Measurements from ENCODE around the gene C16orf54.
"Not testable (repeated sequence)": the region's sequence is repeated elsewhere in the genome, so short reads cannot be mapped to it uniquely, and the experiment has no call there.

The C16orf54 gene

DNA sequence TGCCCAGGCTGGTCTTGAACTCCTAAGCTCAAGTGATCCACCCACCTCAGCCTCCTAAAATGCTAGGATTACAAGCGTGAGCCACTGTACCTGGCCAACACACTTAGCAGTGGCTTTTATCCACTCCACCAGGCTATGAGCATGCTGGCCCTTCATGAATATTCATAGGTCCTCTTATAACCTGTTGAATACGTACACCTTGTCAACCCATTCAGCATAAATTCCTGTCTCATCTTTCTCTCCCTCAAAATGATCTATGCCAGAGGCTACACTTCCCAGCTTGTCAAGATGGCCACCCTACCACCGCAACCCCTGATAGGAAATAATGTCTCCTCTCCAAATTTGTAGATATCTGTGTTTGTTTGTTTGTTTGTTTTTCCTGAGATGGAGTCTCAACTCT is 21.3 kb upstream of the C16orf54 start:
- DNase-seq (ENCODE audit: low spot score): no peak

DNA sequence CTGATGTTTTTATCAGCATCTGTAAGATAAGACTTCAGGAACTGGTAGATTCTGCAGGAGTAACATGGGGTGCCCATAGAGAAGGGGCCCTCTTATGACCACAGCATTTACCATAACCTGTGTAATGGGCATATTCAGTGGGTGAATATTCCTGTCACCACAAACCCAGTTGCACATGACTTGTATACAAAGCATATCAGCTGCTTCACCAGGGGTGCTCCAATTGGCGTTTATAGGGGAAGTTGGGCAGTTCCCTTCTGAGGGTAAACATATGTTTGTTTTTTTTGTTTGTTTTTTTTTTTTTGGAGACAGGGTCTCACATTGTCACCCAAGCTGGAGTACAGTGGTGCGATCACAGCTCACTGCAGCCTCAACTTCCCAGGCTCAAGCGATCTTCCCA is 20.8 kb upstream of the C16orf54 start:
- DNase-seq (ENCODE audit: low spot score): no peak

DNA sequence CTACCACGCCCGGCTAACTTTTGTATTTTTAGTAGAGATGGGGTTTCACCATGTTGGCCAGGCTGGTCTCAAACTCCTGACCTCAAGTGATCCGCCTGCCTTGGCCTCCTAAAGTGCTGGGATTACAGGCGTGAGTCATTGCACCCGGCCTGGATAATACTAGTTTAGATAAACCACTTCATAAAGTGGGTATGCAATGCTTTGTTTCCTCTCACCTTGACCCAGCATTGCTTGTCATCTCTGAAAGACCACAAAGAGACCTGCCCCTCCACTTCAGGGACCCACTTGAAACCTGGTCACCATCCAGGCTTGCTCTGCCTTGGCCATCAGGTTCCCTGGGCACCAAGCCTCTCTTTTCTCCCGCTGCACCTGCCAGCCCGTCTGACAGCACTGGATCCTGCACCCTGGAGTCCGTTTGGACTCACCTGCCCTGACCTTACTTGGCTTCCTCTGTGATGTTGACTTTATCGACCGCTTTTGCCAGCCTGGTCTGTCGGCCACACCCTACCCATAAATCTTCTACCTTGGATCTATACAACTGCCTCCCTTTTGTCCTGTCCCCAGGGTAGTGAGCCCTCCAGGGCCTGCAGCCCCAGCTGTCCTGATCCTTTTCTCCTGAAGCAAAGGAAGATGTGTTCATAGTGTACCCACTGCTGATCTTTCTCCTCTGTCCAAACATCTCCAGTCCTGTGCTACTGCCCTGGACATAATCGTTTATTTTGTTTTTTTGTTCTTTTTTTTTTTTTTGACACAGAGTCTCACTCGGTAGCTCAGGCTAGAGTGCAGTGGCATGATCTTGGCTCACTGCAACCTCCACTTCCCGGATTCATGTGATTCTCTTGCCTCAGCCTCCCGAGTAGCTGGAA is 19.6 kb upstream of the C16orf54 start:
- DNase-seq (ENCODE audit: low spot score): no peak

DNA sequence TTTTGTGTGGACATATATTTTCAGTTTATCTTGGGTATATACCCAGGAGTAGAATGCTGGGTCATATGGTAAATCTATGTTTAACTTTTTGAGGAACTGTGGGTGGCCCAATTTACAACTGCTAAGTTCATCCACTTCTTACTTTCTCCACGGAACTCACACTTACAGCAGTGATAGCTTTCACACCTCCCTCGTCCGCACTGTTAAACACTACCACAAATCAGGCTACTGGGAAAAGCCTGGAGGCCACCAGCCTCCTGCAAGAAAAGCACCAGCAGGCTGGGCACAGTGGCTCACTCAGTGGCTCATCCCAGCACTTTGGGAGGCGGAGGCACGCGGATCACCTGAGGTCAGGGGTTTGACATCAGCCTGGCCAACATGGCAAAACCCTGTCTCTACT is 17.5 kb upstream of the C16orf54 start:
- DNase-seq (ENCODE audit: low spot score): no peak

DNA sequence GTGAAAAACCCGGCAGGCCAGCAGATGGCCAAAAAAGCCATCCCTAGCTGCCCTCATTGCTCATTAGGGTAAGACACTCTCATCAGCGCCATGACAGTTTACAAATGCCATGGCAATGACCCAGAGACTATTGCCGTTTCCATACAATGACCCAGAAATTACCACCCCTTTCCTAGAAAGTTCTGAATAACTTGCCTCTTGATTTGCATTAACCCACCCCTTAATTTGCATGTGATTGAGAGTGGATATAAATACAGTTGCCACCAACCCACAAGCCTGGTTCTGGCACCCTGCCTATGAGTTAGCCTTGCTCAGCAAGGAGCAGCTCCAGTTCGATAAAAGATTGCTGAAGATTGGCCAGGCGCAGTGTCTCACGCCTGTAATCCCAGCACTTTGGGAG is 16.1 kb upstream of the C16orf54 start:
- no peak for DNase-seq (ENCODE audit: low spot score)

DNA sequence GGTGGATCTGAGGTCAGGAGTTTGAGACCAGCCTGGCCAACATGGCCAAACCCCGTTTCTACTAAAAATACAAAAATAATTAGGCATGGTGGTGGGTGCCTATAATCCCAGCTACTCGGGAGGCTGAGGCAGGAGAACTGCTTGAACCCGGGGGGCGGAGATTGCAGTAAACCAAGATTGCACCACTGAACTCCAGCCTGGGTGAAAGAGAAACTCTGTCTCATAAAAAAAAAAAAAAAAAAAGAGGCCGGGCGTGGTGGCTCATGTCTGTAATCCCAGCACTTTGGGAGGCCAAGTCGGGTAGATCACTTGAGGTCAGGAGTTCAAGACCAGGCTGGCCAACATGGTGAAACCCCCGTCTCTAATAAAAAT is 15.5 kb upstream of the C16orf54 start:
- DNase-seq (ENCODE audit: low spot score): not testable (repeated sequence)

DNA sequence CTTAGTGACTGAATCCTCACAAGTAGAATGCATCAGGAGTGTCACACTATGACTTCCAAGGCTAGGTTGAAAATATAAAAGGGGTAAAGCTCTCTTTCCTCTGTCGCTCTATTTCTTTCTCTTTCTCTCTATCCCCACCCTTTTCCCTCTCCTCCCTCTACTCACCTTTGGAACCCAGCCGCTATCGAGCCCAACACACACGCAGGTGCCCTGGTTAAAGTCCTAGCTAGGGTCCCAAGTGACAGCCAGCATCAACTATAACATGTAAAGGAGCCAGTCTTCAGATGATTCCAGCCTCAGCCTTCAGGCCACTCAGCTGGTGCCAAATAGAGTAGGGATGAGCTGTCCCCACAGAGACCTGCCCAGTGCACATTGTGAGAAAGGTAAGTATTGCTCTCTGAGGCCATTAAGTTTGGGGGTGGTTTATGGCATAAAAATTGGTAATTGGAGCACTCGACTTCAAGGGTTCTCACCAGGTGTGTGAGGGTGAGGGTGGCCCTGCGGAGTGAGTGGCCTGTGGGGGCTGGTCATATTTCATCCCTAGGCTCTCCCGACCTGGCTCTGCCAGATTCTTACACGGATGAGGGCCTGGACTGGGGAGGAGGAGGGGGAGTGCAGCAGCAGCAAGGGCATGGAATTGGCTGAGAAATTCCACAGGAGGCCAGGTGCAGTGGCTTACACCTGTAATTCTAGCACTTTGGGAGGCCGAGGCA is 14.9 kb upstream of the C16orf54 start:
- no peak for DNase-seq (ENCODE audit: low spot score)

DNA sequence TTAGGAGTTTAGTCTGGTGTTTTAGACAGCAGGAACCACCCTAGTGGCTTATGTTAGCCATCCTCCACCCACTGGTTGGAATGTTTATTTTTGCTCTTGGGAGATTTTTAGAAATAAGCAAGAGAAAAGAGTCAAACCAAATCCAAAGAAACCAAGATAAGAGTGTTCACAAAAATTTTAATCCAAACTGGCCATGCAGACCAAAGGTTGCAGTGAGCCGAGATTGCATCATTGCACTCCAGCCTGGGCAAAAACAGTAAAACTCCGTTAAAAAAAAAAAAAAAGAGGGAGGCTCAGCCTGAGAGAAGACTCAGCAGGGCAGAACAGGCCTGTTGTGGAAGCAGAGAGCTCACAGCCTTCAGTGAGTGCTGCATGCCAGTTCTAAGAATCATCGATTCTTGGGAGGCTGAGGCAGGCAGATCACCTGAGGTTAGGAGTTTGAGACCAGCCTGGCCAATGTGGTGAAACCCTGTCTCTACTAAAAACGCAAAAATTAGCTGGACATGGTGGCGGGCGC is 12.2 kb upstream of the C16orf54 start:
- DNase-seq (ENCODE audit: low spot score): peak; percentile 54

DNA sequence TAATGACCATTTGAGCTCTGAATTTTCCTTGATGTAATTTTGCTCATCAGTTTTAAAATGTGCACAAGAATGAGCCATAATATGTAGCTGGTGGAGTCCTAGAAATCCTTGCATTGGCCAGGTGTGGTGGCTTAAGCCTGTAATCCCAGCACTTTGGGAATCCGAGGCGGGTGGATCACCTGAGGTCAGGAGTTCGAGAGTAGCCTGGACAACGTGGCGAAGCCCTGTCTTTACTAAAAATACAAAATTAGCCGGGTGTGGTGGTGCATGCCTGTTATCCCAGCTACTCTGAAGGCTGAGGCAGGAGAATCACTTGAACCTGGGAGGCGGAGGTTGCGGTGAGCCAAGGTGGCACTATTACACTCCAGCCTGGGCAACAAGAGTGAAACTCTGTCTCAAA is 11.3 kb upstream of the C16orf54 start:
- not testable (repeated sequence) for DNase-seq (ENCODE audit: low spot score)

DNA sequence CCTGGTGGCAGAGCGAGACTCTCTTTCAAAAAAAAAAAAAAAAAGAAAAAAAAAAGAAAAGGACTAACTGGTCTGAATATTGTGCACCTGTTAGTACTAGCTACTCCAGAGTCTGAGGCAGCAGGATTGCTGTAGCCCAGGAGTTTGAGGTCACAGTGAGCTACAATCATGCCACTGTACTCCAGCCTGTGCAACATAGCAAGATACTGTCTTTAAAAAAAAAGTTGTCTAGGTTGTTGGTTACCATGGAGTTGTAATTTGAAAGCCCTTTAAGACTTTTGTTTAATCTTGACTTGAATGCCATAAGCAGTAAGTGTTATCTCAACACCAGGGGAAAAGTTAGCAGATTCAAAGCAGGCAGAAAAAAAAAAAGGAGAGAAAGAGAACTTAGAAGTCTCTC is 10.9 kb upstream of the C16orf54 start:
- DNase-seq (ENCODE audit: low spot score): no peak

DNA sequence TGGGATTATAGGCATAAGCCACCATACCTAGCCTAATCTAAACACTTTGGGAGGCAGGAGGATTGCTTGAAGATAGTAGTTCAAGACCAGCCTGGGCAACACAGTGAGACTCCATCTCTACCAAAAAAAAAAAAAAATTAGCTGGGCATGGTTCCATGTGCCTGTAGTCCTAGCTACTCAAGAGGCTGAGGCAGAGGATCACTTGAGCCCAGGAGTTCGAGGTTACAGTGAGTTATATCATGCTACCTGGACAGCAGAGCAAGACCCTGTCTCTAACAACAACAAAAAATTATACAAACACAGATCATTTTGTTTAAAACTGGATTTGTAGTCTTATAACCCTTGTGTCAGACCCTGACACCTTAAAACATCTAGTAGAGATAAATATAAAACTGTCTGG is 7.7 kb upstream of the C16orf54 start:
- DNase-seq (ENCODE audit: low spot score): no peak

DNA sequence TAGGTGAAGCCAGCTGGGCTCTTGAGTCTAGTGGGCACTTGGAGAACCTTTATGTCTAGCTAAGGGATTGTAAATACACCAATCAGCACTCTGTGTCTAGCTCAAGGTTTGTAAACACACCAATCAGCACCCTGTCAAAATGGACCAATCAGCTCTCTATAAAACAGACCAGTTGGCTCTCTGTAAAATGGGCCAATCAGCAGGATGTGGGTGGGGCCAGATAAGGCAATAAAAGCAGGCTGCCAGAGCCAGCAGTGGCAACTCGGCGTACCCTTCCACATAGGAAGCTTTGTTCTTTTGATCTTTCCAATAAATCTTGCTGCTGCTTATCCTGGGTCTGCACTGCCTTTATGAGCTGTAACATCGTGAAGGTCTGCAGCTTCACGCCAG is 3.0 kb upstream of the C16orf54 start:
- DNase-seq (ENCODE audit: low spot score): not testable (repeated sequence)

DNA sequence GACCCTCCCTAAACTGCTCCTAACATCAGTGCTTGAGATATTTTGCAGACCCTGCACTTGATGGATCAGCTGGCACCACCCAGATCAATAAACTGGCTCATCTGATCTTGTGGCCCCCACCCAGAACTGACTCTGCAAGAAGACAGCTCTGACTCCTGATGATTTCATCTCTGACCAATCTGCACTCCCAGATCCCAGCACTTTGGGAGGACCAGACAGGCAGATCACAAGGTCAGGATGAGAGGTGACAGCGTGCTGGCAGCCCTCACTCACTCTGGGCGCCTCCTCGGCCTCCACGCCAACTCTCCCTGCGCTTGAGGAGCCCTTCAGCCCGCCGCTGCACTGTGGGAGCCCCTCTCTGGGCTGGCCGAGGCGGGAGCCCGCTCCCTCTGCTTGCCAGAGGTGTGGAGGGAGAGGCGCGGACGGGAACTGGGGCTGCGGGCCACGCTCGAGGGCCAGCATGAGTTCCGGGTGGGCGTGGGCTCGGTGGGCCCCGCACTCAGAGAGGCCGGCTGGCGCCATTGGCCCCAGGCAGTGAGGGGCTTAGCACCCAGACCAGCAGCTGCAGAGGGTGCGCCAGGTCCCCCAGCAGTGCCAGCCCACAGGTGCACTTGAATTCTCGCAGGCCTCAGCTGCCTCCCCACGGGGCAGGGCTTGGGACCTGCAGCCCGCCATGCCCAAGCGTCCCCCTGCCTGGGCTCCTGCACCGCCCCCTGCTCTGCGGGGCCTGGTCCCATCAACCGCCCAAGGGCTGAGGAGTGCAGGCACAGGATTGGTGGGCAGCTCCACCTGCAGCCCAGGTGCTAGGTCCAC is 2.4 kb upstream of the C16orf54 start:
- DNase-seq (ENCODE audit: low spot score): no peak

DNA sequence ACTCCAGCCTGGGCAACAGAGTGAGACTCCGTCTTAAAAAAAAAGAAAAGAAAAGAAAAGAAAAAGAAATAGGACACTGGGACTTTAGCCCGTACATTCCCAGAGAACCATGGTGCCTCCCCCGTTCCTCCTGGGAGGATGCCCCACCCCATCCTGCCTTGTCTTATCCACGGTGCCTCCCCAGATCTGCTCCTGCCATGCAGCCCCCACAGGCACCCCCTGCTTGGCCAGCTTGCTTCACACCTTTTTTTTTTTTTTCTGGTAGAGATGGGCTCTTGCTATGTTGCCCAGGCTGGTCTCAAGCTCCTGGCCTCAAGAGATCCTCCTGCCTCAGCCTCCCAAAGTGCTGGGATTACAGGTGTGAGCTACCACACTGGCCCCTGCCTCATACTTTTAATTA is 728 bp upstream of the C16orf54 start:
- DNase-seq (ENCODE audit: low spot score): not testable (repeated sequence)

DNA sequence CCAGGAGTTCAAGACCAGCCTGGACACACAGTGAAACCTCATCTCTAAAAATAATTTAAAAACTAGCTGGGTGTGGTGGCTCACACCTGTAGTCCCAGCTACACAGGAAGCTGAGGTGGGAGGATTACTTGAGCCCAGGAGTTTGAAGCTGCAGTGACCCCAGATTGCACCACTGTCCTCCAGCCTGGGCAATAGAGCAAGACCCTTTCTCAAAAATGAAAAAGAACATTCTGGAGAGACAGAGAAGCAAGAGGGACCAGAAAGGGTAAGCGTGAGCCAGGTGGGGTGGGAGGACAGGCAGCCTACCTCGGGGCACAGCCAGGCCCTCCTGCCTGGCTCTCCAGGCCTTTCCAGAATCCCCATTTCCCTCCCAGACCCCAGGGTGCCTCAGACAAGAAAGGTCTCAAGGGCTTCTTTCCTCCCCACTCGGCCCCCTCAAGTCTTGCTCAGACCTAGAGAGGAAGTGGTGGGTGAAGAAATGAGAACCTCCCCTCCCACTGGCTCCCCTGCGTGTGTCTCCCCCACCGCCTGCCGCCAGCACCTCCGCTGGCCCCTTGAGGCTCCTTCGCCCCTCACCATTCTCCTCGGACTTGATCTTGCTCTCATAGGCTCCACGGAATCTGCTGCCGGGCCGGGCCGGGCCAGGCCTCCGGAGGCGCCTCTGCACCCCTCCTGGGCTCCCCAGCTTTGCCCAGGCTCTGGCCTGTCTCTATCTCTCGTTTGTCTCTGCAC is 503 bp downstream of the C16orf54 start:
- DNase-seq (ENCODE audit: low spot score): no peak

DNA sequence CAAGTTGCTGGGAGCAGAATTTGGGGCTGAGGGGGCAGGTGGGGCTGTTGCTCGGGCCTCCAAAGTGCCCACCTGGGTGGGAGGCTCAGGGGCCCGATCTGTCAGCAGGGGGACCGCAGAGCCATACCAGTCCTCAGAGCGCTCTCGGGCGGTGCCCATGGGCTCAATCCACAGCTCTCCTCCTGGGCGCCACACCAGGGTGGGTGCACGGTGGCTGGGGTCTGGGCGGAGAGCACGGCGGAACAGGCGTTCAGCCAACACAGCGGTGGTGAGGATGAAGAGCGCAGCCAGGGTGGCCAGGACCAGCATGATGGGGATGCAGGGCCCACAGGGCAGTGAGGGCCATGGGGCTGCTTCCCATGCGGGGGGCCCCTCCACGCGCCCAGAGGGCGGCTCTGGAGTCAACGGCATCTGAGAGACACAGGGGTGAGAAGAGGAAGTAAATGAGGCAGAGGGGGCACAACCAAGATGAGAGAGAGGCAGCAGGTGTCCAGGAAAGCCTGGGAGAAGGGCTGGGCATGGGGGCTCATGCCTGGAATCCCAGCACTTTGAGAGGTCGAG is 1.2 kb downstream of the C16orf54 start:
- DNase-seq (ENCODE audit: low spot score): no peak

DNA sequence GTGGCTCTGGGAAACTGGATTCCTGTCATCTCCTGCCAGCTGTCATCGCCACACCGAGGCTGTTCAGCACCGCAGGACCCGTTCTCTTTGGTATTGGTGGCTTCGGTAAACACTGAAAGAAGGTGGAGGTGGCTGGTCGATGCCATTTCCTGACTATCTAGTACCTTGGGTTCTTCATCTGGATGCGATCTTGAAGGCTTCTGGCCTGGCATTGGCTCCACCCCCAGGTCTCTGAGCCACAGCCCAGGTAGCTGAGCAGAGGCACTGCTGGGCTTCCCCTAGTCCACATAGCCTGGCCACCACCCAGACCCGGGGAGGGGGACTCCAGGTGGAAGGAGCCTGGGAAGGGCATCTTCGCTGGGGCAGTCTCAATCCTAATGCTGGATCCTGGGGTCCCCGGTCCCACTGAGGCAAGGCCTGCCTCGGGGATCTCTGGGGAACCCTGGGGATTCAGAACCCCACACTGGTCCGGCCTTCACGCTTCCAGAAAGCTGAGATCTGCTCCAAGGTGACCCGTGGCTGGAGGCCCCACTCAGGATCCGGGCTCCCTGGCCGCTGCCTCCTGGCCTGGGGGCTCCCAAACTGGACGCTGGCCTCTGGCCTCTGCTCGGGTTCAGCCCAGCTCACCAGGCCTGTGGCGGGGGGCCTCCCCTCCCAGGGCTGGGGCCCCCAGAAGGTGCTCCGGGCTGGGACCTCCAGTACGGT is 1.8 kb downstream of the C16orf54 start:
- DNase-seq (ENCODE audit: low spot score): no peak

DNA sequence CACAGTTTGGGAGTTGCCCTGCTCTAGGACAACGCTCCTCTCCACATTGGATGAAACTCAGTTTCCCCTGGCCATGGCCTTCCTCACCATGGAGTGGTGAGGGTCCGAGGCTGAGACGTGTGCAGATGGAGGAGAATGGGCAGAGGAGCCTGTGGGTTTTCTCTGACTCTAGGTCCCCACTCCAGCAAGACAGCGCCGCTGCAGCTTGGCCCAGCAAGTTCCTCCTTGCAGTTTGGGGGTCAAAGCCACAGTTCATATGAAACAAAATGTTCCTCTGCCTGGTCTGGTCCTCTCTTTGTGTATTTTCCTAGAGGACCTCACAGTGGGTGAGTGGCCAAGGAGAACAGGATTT is 2.3 kb downstream of the C16orf54 start:
- DNase-seq (ENCODE audit: low spot score): no peak

DNA sequence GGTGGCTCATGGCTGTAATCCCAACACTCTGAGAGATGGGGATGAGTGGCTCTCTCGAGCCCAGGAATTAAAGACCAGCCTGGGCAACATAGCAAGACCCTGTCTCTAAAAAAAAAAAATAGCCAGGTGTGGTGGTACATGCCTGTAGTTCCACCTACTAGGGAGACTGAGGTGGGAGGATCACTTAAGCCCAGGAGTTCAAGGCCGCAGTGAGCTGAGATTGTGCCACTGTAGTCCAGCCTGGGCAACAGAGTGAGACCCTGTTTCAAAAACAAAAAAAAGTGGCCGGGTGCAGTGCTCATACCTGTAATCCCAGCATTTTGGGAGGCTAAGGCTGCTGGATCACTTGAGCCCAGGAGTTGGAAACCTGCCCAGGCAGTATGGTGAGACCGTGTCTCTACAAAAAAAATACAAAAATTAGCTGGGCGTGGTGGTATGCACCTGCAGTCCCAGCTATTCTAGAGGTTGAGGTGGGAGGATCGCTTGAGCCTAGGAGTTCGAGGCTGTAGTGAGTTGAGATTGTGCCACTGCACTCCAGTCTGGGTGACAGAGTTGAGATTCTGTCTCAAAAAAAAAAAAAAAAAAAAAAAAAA is 3.0 kb downstream of the C16orf54 start:
- no peak for DNase-seq (ENCODE audit: low spot score)

DNA sequence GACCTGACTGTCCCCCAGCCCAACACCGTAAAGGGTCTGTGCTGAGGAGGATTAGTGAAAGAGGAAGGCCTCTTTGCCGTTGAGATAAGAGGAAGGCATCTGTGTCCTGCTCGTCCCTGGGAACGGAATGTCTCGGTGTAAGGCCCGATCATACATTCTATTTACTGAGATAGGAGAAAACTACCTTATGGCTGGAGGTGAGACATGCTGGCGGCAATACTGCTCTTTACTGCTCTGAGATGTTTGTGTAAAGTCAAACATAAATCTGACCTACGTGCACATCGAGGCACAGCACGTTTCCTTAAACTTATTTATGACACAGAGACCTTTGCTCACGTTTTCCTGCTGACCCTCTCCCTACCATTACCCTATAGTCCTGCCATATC is 5.2 kb downstream of the C16orf54 start:
- DNase-seq (ENCODE audit: low spot score): not testable (repeated sequence)

Data from GM03348 (cell line).